GM12878 (cell line): ENCODE data around the gene NME7. TPM values are rescaled to one million over a fixed set of nuclear protein-coding genes. Genes with fewer than 3 reads are reported as not detected.

ENCODE experiments used
- BHLHE40 ChIP-seq, 2 experiments: fragments of 450-650 bp in 1 of 2; IDR thresholded peaks; 2 replicates each; pipeline ENCODE4 v1.6.1; 2011 to 2017; ENCODE audit warnings: low read depth in 2 of 2, borderline replicate concordance in 1 of 2, improper control_type of control experiment in 1 of 2, low read length in 1 of 2, mild to moderate bottlenecking in 1 of 2
- CREM ChIP-seq: IDR thresholded peaks from 2 replicates; pipeline ENCODE4 v1.6.1; 2014; ENCODE audit warnings: antibody characterized with exemption, low read depth
- DPF2 ChIP-seq: fragments of 450-650 bp; IDR thresholded peaks from 2 replicates; pipeline ENCODE4 v1.6.1; 2017; ENCODE audit warnings: mild to moderate bottlenecking
- EED ChIP-seq: sonication (generic); IDR thresholded peaks from 2 replicates; pipeline ENCODE4 v1.6.1; 2016; ENCODE audit warnings: antibody characterized with exemption, low read depth
- ESRRA ChIP-seq: IDR thresholded peaks from 2 replicates; pipeline ENCODE4 v1.6.1; 2012; ENCODE audit warnings: mild to moderate bottlenecking, low read length, improper control_type of control experiment
- FOXK2 ChIP-seq: fragments of 450-650 bp; IDR thresholded peaks from 2 replicates; pipeline ENCODE4 v1.6.1; 2017; ENCODE audit warnings: mild to moderate bottlenecking, moderate library complexity
- HDAC6 ChIP-seq: fragments of 200-600 bp; sonication (generic); IDR thresholded peaks from one replicate; pipeline ENCODE4 v1.8.0; 2017; ENCODE audit warnings: antibody characterized with exemption; ENCODE audit not compliant: unreplicated experiment
- HDGF ChIP-seq: fragments of 450-650 bp; IDR thresholded peaks from 2 replicates; pipeline ENCODE4 v1.6.1; 2016; ENCODE audit warnings: antibody characterized with exemption
- IKZF2 ChIP-seq, 2 experiments: fragments of 450-650 bp; IDR thresholded peaks; 2 replicates each; pipeline ENCODE4 v1.6.1; 2017; ENCODE audit warnings: mild to moderate bottlenecking in 2 of 2, moderate library complexity in 2 of 2
- IRF4 ChIP-seq: IDR thresholded peaks from 2 replicates; pipeline ENCODE4 v1.6.1; 2011; ENCODE audit warnings: low read depth, low read length
- MEF2B ChIP-seq: fragments of 450-650 bp; IDR thresholded peaks from 2 replicates; pipeline ENCODE4 v1.6.1; 2018; ENCODE audit warnings: mild to moderate bottlenecking, moderate library complexity; ENCODE audit not compliant: partially characterized antibody, poor library complexity, severe bottlenecking
- NR2C1 ChIP-seq: fragments of 450-650 bp; IDR thresholded peaks from 2 replicates; pipeline ENCODE4 v1.6.1; 2017; ENCODE audit warnings: antibody characterized with exemption, mild to moderate bottlenecking, moderate library complexity
- NR2C2 ChIP-seq: IDR thresholded peaks from 2 replicates; pipeline ENCODE4 v1.6.1; 2011; ENCODE audit warnings: borderline replicate concordance, low read depth; ENCODE audit not compliant: control insufficient read depth, insufficient read length
- POLR2AphosphoS2 ChIP-seq: IDR thresholded peaks from 2 replicates; pipeline ENCODE4 v1.6.1; 2011; ENCODE audit warnings: low read depth, mild to moderate bottlenecking, low read length, improper control_type of control experiment, moderate library complexity
- RUNX3 ChIP-seq: IDR thresholded peaks from 2 replicates; pipeline ENCODE4 v1.6.1; 2012; ENCODE audit warnings: low read length, inconsistent platforms
- SMAD1 ChIP-seq: fragments of 450-650 bp; IDR thresholded peaks from 2 replicates; pipeline ENCODE4 v1.6.1; 2018; ENCODE audit warnings: mild to moderate bottlenecking, low read depth; ENCODE audit not compliant: partially characterized antibody
- SRF ChIP-seq, 2 experiments: IDR thresholded peaks; 2 replicates each; pipeline ENCODE4 v1.6.1; 2011; ENCODE audit warnings: low read depth in 2 of 2, low read length in 2 of 2, mild to moderate bottlenecking in 1 of 2, moderate library complexity in 1 of 2
- YY1 ChIP-seq: IDR thresholded peaks from 2 replicates; pipeline ENCODE4 v1.6.1; 2011; ENCODE audit warnings: low read depth, mild to moderate bottlenecking, low read length
- polyA plus RNA-seq, 11 experiments: library from polyadenylated mRNA; depleted of rRNA in 4 of 11; unstranded in 6 of 11; stranded (reverse) in 5 of 11; fragments of >200 nt; fragmentation: Nextera tagmentation in 4 of 11; fragmentation: Illumina TruSeq in 1 of 11; extraction: Ambion mirVana in 4 of 11; extraction: Trizol in 1 of 11; gene quantifications; 1 replicate in 1 of 11; 2 replicates in 10 of 11; pipeline versions ENCODE4 v1.2.1 to v1.2.3, GENCODE V29; 2011 to 2016; ENCODE audit warnings: inconsistent platforms in 2 of 11, missing spikeins in 2 of 11, low read depth in 1 of 11
- total RNA-seq, 4 experiments: library from RNA; depleted of rRNA in 3 of 4; stranded (reverse); fragments of >200 nt in 3 of 4; fragmentation: Illumina TruSeq in 1 of 4; extraction: Trizol in 1 of 4; gene quantifications; 2 replicates each; pipeline versions ENCODE4 v1.2.1 to v1.2.3, GENCODE V29; 2013 to 2021
- TF ChIP-seq, protein P1 (sequence below): fragments of 450-650 bp; IDR thresholded peaks from 2 replicates; pipeline ENCODE4 v1.6.1; 2017; ENCODE audit warnings: mild to moderate bottlenecking, moderate library complexity
- TF ChIP-seq, protein P2 (sequence below): fragments of 450-650 bp; IDR thresholded peaks from 2 replicates; pipeline ENCODE4 v1.6.1; 2017; ENCODE audit warnings: mild to moderate bottlenecking
- TF ChIP-seq, protein P3 (sequence below): IDR thresholded peaks from 2 replicates; pipeline ENCODE4 v1.6.1; 2011; ENCODE audit warnings: low read depth, low read length, improper control_type of control experiment, borderline replicate concordance

Gene NME7
- total and polyA plus RNA-seq, 10 of the 15 experiments (the other 5 are each of a cell fraction or from before 2014, with no cell fraction given): 1.5 to 15.6 (median 7.2) TPM

DNA sequence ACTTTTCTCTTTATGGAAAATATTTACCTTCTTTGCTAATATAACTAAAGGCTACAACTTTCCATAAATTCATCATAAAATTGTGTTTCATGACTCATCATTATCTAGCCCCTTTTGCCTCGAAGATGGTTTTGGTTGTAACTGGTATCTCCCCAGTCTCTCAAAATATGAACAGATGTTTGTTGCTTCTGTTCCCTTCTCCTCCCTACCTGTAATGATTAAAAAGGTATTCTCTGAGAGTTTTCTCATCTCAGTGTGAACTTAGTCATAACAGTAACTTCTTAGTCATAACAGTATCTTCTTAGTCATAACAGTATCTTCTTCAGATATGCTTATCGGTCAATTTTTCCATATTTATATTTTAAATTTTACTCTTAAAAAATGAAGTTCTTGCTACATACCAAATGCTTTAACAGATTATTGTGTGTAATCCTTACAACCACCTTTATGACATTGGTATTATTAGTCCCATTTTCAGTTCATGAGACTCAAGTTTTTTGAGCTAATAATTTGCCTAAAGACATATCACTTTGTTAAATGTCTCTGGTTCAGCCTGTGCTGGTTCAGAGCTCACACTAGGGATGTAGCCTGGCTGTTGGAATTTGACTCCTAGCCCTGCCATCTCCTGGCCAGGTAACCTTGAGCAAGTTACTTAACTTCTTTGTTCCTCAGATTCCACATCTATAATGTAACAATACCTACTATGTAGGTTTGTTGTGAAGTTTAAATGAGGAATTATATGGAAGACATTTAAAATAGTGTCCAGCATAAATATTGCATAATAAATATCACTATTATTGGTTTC lies 228.5 kb downstream of the NME7 start (continued):
- TF ChIP-seq SMAD1 (no peak), YY1 (no peak), NR2C2 (no peak), CREM (peak; percentile 80), POLR2AphosphoS2 (no peak), BHLHE40 (IDR thresholded peaks at IDR 0.05; ENCODE audit: borderline replicate concordance in 1 of 2, low read depth in 2 of 2, low read length in 1 of 2) (peak in 1 of 2 experiments; percentile 10; a peak in 1 of 4 replicates), SRF (IDR thresholded peaks at IDR 0.05; ENCODE audit: low read depth in 2 of 2, low read length in 2 of 2) (0 out of 4 replicates have a peak, but pooled peaks of 1 of the 2 experiments have one; percentile 45), ESRRA (no peak), NR2C1 (no peak), IRF4 (peak; percentile 93), FOXK2 (no peak), RUNX3 (peak; percentile 69), DPF2 (peak; percentile 98), HDGF (no peak), HDAC6 (no peak), MEF2B (peak; percentile 68), IKZF2 (IDR thresholded peaks at IDR 0.05) (peak; percentile 90 to 94), EED (no peak)
- TF ChIP-seq, protein P1, sequence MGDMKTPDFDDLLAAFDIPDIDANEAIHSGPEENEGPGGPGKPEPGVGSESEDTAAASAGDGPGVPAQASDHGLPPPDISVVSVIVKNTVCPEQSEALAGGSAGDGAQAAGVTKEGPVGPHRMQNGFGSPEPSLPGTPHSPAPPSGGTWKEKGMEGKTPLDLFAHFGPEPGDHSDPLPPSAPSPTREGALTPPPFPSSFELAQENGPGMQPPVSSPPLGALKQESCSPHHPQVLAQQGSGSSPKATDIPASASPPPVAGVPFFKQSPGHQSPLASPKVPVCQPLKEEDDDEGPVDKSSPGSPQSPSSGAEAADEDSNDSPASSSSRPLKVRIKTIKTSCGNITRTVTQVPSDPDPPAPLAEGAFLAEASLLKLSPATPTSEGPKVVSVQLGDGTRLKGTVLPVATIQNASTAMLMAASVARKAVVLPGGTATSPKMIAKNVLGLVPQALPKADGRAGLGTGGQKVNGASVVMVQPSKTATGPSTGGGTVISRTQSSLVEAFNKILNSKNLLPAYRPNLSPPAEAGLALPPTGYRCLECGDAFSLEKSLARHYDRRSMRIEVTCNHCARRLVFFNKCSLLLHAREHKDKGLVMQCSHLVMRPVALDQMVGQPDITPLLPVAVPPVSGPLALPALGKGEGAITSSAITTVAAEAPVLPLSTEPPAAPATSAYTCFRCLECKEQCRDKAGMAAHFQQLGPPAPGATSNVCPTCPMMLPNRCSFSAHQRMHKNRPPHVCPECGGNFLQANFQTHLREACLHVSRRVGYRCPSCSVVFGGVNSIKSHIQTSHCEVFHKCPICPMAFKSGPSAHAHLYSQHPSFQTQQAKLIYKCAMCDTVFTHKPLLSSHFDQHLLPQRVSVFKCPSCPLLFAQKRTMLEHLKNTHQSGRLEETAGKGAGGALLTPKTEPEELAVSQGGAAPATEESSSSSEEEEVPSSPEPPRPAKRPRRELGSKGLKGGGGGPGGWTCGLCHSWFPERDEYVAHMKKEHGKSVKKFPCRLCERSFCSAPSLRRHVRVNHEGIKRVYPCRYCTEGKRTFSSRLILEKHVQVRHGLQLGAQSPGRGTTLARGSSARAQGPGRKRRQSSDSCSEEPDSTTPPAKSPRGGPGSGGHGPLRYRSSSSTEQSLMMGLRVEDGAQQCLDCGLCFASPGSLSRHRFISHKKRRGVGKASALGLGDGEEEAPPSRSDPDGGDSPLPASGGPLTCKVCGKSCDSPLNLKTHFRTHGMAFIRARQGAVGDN: no peak
- TF ChIP-seq, protein P2, sequence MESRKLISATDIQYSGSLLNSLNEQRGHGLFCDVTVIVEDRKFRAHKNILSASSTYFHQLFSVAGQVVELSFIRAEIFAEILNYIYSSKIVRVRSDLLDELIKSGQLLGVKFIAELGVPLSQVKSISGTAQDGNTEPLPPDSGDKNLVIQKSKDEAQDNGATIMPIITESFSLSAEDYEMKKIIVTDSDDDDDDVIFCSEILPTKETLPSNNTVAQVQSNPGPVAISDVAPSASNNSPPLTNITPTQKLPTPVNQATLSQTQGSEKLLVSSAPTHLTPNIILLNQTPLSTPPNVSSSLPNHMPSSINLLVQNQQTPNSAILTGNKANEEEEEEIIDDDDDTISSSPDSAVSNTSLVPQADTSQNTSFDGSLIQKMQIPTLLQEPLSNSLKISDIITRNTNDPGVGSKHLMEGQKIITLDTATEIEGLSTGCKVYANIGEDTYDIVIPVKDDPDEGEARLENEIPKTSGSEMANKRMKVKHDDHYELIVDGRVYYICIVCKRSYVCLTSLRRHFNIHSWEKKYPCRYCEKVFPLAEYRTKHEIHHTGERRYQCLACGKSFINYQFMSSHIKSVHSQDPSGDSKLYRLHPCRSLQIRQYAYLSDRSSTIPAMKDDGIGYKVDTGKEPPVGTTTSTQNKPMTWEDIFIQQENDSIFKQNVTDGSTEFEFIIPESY: no peak
- TF ChIP-seq, protein P3, sequence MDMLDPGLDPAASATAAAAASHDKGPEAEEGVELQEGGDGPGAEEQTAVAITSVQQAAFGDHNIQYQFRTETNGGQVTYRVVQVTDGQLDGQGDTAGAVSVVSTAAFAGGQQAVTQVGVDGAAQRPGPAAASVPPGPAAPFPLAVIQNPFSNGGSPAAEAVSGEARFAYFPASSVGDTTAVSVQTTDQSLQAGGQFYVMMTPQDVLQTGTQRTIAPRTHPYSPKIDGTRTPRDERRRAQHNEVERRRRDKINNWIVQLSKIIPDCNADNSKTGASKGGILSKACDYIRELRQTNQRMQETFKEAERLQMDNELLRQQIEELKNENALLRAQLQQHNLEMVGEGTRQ: no peak
